Chondrocyte (in vitro differentiated cells): Measurements from ENCODE around the gene SIRPA. TPM values are rescaled to one million over a fixed set of nuclear protein-coding genes. Genes with fewer than 3 reads are reported as not detected.

Experiments used
- DNase-seq: peaks from one replicate; pipeline ENCODE4 v3.0.0; 2021; ENCODE audit warnings: mixed read lengths, low spot score
- H3K27ac Mint-ChIP-seq: one replicate; pipeline ENCODE4 v1.8.0; 2021; ENCODE audit warnings: mild to moderate bottlenecking, moderate library complexity, mixed read lengths; ENCODE audit not compliant: unreplicated experiment
- H3K27me3 Mint-ChIP-seq: 2 replicates; pipeline ENCODE4 v1.8.0; 2021; ENCODE audit warnings: low read depth, mixed read lengths
- H3K36me3 Mint-ChIP-seq: 2 replicates; pipeline ENCODE4 v1.8.0; 2021; ENCODE audit warnings: low read depth, mixed read lengths
- H3K4me1 Mint-ChIP-seq: 2 replicates; pipeline ENCODE4 v1.8.0; 2021; ENCODE audit warnings: low read depth, mild to moderate bottlenecking, mixed read lengths
- H3K4me3 Mint-ChIP-seq: one replicate; pipeline ENCODE4 v1.8.0; 2021; ENCODE audit warnings: mild to moderate bottlenecking, moderate library complexity, mixed read lengths; ENCODE audit not compliant: unreplicated experiment
- H3K9me3 Mint-ChIP-seq: 2 replicates; pipeline ENCODE4 v1.8.0; 2021; ENCODE audit warnings: low read depth, mixed read lengths
- CTCF ChIP-seq: fragments of 200-600 bp; sonication (generic); IDR thresholded peaks from 2 replicates; pipeline ENCODE4 v1.5.0; 2021; ENCODE audit warnings: antibody characterized with exemption, mild to moderate bottlenecking, moderate library complexity
- total RNA-seq: library from RNA; stranded (reverse); gene quantifications from 3 replicates; pipeline ENCODE4 v1.2.1, GENCODE V29; 2021

SIRPA gene
- total RNA-seq, 1 donor from 2014 or later = 25.6 TPM

- H3K4me1 Mint-ChIP-seq = peaks cover 21% of the 10 kb centered on the region
- H3K4me3 Mint-ChIP-seq = no peak overlapping the region
- peaks cover 9% of the 10 kb centered on the region for H3K36me3 Mint-ChIP-seq
- no peaks in the 10 kb centered on the region for H3K9me3 Mint-ChIP-seq
- TF ChIP-seq CTCF = no peak
- no peak overlapping the region for H3K27ac Mint-ChIP-seq
- DNase-seq = no peak
- H3K27me3 Mint-ChIP-seq = no peaks in the 10 kb centered on the region
Observed at GRCh38 chr20:1931830-1932229, 36.6 kb downstream of the SIRPA start.

- Mint-ChIP-seq H3K27ac (no peak overlapping the region), H3K9me3 (no peaks in the 10 kb centered on the region), H3K4me3 (no peak overlapping the region), H3K36me3 (peaks cover 13% of the 10 kb centered on the region), H3K4me1 (peaks cover 21% of the 10 kb centered on the region), H3K27me3 (no peaks in the 10 kb centered on the region)
- DNase-seq = no peak
- no peak for TF ChIP-seq CTCF
Observed at GRCh38 chr20:1932971-1933370, 37.8 kb downstream of the SIRPA start.

GRCh38 chr20:1933465-1933870 is 38.3 kb downstream of the SIRPA start:
- Mint-ChIP-seq H3K9me3 (no peaks in the 10 kb centered on the region), H3K4me1 (peaks cover 21% of the 10 kb centered on the region), H3K27ac (no peak overlapping the region), H3K27me3 (no peaks in the 10 kb centered on the region), H3K4me3 (no peak overlapping the region), H3K36me3 (peaks cover 11% of the 10 kb centered on the region)
- no peak for TF ChIP-seq CTCF
- DNase-seq = no peak

GRCh38 chr20:1934156-1934555 is 38.9 kb downstream of the SIRPA start:
- peak overlapping the region; percentile 62 for H3K27ac Mint-ChIP-seq
- no peak for TF ChIP-seq CTCF
- no peak overlapping the region for H3K4me3 Mint-ChIP-seq
- H3K36me3 Mint-ChIP-seq = peaks cover 7% of the 10 kb centered on the region
- H3K4me1 Mint-ChIP-seq = peaks cover 21% of the 10 kb centered on the region
- H3K27me3 Mint-ChIP-seq = no peaks in the 10 kb centered on the region
- no peak for DNase-seq
- H3K9me3 Mint-ChIP-seq = no peaks in the 10 kb centered on the region

- no peak for TF ChIP-seq CTCF
- peak overlapping the region; percentile 62 for H3K27ac Mint-ChIP-seq
- no peaks in the 10 kb centered on the region for H3K27me3 Mint-ChIP-seq
- peaks cover 7% of the 10 kb centered on the region for H3K36me3 Mint-ChIP-seq
- H3K4me1 Mint-ChIP-seq = peaks cover 21% of the 10 kb centered on the region
- H3K4me3 Mint-ChIP-seq = no peak overlapping the region
- no peaks in the 10 kb centered on the region for H3K9me3 Mint-ChIP-seq
- no peak for DNase-seq
Observed at GRCh38 chr20:1934721-1935573, 39.7 kb downstream of the SIRPA start.
